HG03066 (cell line): ENCODE data around the gene CCDC191.

ENCODE experiments used
- ATAC-seq: cut with Tn5 transposase; IDR thresholded peaks from one replicate; pipeline ENCODE4 v1.9.1; 2021; ENCODE audit warnings: low read depth; ENCODE audit not compliant: unreplicated experiment

Gene CCDC191

DNA sequence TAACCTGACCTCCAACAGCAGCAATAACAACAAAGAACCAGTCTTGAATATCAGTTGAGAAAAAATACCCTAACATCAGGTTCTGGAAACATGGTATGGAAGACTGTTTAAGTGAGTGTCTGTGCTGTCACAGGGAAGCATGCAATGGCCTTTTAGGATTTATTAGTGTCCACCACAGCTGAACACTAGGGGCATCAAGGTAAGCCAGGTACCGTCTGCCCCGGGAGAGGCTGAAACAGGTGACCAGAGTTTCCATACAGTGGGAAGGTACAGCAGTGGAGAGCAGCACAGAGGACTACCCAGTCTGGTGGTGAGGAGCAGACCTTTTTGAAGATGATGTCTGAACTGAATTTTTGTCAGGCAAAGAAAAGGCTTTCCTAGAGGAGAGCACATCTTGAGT is 90.2 kb downstream of the CCDC191 start:
- ATAC-seq, result no peak

DNA sequence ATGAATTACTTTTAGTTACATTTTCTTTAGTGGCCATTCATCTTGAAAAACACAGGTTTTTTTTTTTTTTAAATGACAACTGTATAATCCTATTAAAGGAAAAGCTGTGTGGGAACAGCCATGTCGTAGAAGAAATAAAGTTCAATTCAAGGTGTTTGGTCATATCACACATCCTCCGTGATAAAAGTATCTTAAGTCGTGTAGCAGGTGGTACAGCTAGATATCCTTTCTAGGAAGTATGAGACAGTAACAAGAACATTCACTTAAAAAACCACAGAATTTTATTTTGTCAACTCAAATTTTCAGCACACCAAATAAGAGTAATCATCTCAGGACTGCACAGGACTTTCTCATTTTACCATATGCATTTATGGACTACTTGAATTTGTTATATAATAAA is 92.4 kb downstream of the CCDC191 start:
- ATAC-seq, result no peak

DNA sequence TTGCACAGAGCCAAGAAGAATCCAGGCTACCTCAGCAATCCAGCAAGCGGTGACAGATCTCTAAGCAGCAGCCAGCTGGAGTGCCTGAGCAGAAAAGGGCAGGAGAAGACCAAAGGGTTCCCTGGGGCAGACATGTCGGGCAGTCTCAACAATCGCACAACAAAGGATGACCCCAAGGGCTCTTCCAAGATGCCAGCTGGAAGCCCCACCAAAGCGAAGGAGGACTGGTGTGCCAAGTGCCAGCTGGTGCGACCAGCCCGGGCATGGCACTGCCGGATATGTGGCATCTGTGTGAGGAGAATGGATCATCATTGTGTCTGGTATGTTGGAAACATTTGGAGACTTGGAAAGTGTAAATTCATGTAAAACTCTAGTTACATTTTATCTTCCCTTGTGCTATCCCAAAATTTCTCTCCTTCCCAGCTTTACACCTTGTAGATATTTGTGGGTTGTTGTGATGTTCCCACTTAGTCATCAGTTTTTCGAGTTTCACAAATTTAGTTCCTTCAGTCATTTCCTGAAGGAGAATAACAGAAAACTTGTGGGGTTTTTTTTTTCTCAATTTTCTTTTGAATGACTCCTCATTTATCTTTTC is 102.1 kb downstream of the CCDC191 start:
- ATAC-seq, result no peak

DNA sequence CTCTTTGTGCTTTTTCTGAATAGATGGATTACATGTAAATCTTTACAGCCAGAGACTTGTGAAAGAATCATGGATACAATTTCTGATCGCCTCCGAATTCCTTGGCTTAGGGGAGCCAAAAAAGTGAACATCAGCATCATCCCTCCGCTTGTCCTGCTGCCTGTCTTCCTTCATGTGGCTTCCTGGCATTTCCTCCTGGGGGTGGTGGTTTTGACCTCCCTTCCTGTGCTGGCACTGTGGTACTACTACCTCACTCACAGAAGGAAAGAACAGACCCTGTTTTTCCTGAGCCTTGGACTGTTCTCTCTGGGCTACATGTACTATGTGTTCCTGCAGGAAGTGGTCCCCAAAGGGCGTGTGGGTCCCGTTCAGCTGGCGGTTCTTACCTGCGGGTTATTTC is 102.6 kb downstream of the CCDC191 start:
- ATAC-seq, result no peak

DNA sequence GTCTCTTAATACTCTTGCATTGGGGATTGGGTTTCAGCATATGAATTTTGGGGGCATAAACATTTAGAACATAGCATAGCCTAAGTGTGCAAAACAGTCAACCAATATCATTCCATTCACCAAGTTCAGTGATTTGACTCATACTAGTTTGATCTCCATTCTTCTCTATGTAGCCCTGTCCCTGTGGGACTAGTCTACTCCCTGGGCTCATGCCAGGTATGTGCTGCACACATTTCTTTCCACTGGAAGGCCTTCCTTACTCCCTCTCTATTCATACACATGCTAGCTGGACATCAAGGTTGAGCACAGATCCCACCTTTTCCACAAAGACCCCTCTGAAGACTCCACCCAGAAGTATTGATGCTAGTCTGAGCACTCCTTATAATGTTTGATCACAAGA is 103.4 kb downstream of the CCDC191 start:
- no peak for ATAC-seq

DNA sequence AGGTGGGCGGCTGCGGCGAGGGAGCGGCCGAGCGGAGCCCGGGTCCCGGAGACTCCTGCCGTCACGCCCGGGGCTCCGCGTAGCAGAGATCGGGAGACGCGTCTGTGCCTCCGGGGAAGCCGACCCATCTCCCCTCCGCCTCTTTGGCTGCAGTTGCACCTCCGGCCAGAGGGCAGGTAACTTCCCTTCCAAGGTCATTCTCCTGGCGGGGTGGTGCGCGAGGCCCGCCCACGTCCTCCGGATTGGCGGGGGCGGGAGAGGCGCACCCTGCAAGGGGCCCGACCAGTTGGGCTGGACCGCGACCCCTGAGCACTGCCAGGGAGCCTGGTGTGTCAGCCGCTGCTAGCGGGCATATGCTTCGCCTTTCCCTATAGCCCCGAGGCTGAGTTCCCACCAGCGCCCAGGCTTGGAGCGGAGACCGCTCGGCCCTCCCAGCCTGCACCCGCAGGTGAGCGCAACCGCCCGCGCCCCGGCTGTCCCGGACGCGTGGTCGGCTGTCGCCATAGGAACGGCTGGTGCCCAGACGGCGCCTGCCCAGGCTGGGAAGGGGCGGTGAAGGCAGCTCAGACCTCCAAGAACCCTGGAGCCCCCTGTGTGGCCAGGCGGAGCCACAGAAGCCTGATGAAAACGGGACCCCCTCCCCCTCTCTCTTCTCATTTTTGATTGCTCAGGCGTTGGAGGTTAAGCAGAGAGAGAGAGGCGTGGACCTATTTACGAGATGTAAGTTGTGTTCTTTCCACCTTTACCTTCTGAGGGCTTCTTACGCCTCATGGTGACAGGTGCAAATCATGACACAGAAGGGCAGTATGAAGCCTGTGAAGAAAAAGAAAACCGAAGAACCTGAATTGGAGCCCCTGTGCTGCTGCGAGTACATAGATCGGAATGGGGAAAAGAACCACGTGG is 108.1 kb downstream of the CCDC191 start:
- peak; percentile 40 for ATAC-seq

DNA sequence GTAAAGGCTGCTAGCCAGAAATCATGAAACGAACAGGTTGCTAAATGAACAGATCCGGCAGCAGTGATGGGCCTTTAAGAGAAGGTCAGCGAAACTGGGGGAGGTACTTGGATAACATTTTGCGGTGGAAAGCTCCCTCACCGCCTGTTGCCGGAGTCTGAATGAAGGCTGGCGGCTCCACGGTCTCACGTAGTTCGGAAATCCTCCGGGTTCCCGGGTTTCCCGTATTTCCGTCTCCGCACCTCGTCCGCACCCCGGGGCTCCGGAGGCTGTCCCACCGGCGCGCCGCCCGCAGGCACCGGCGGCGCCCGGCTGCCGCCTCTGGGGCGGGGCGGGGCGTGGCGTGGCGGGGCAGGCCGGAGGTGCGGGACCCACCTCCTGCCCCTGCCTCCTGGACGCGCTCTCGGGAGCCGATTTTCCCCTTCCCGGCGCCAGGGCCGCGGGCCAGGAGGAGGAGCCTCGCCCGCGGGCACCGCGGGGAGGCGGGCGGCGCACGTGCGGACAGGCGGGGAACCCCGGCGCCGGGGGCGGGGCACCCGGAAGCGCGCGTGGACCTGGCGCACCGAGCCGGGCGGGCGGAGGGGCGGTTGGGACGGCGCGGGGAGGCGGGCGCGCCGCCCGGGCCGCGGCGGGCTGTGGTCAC is 108.8 kb downstream of the CCDC191 start, which contains the start of gene ZDHHC23:
Gene ZDHHC23, plus strand, starts transcription at position 642 of the 643 bp plus-strand sequence. CDS start 790 bp downstream, outside the sequence.
- ATAC-seq, result peak; percentile 71

DNA sequence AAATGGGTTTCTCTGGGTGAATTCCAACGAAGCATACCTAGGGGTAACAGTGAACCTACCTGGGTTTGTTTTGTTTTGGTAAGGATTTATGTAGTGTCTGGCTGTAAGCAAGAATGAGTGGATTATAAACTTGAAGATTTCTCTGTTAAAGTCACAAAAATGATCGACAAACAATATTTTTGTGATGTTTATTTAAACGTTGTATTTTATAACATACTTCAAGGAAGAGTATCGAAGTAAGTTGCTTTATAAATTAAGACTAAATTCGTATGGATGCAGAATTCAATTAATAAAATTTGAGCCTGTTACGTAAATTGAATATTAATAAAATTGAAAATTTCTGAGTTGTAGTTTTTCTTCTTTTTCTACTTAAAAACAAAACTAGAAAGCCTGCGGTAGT is 109.5 kb downstream of the CCDC191 start:
- ATAC-seq, result no peak

DNA sequence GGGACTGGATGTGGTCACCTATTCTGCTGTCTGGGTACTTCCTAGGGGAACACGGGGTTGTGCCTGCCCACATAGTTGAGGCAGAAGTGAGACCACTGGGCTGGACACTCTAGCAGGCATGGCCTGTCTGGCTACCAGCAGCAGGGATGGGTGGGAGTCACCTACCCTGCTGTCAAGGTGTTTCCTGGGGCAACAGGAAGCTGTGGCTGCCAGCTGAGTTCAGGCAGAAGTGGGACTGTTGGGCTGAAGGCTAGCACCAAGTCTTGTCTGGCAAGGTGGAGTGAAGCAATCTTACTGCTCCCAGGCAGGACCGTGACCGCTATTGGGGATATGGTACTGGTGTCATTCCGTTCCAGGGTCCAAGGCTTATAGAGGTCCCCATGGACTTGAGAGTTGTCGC is 128.8 kb downstream of the CCDC191 start:
- no peak for ATAC-seq

DNA sequence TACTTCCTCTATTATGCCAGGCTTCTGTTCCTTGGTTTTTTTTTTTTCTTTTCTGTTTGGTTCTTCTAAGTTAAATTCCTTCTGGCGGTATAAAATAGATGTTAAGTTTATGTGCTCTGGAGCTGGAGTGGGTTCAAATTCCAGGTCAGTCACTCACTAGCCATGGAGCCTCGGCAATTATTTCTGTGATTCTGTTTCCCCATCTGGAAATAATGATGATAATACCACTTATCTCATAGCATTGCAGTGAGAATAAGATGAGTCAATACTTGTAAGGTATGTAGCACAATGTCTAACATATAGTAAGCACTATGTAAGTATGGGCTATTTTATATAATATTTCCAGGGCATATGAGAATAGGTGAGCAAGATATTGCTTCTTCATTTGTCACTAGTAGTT is 141.7 kb downstream of the CCDC191 start:
- ATAC-seq, result no peak
